Heart left ventricle (tissue), 16 donors: ENCODE results near the gene MKI67. TPM values are rescaled to one million over a fixed set of nuclear protein-coding genes. Genes with fewer than 3 reads are reported as not detected.
A peak's percentile ranks its signal among the peaks of the same experiment; 100 is the strongest.

Experiments
- ATAC-seq, 4 donors: fragments of 200-7000 bp; cut with Tn5 transposase; one replicate each; pipeline ENCODE4 v1.9.1; 2020 to 2022; ENCODE audit warnings: moderate library complexity in 4 of 4, mild to moderate bottlenecking in 3 of 4, moderate number of reproducible peaks in 1 of 4
- DNase-seq, 5 donors: peaks; one replicate each; pipeline ENCODE4 v3.0.0-alpha.2; 2020
- H3K27ac ChIP-seq, 12 donors: fragments of 200-600 bp; sonication (generic) in 4 of 12; one replicate each; pipeline versions ENCODE4 v1.5.0 to v1.8.0; 2016 to 2022; ENCODE audit warnings: mild to moderate bottlenecking in 2 of 12
- H3K27me3 ChIP-seq, 9 donors: fragments of 200-600 bp; sonication (generic) in 2 of 9; one replicate each; pipeline versions ENCODE4 v1.5.1 to v1.8.0; 2016 to 2022; ENCODE audit warnings: mild to moderate bottlenecking in 3 of 9
- H3K36me3 ChIP-seq, 9 donors: fragments of 200-600 bp; sonication (generic) in 2 of 9; one replicate each; pipeline versions ENCODE4 v1.5.0 to v1.8.0; 2018 to 2022; ENCODE audit warnings: mild to moderate bottlenecking in 2 of 9
- H3K4me1 ChIP-seq, 12 donors: fragments of 200-600 bp; sonication (generic) in 4 of 12; one replicate each; pipeline versions ENCODE4 v1.5.0 to v1.8.0; 2016 to 2022; ENCODE audit warnings: mild to moderate bottlenecking in 3 of 12
- H3K4me3 ChIP-seq, 12 donors: fragments of 200-600 bp; sonication (generic) in 4 of 12; one replicate each; pipeline versions ENCODE4 v1.5.0 to v1.8.0; 2017 to 2022; ENCODE audit warnings: mild to moderate bottlenecking in 9 of 12, moderate library complexity in 4 of 12
- H3K9me3 ChIP-seq, 12 donors: fragments of 200-600 bp; sonication (generic) in 4 of 12; one replicate each; pipeline versions ENCODE4 v1.5.0 to v1.8.0; 2016 to 2022; ENCODE audit warnings: mild to moderate bottlenecking in 1 of 12
- CTCF ChIP-seq, 12 donors: fragments of 200-600 bp; sonication (generic) in 4 of 12; IDR thresholded peaks; one replicate each; pipeline versions ENCODE4 v1.5.0 to v1.8.0; 2018 to 2022; ENCODE audit warnings: antibody characterized with exemption in 12 of 12, mild to moderate bottlenecking in 5 of 12
- POLR2A ChIP-seq, 2 donors: fragments of 450-650 bp; IDR thresholded peaks; one replicate each; pipeline ENCODE4 v1.6.1; 2017; ENCODE audit warnings: antibody characterized with exemption in 2 of 2, mild to moderate bottlenecking in 2 of 2, moderate library complexity in 2 of 2
- WGBS, 4 donors: extraction: QIAGEN DNeasy Blood & Tissue Kit in 2 of 4; methylation state at CpG; one replicate each; pipeline versions ENCODE4 v1.1.5 to v1.1.7; 2013 to 2018; 5-methylcytosine and 5-hydroxymethylcytosine counted together
- intact Hi-C, 10 donors: fragments of 100-400 bp; cut with DNase I; formaldehyde crosslinking; loops; one replicate each; pipeline versions ENCODE4 v1.11.1 to v1.14.2; 2022
- polyA plus RNA-seq, 2 donors: library from polyadenylated mRNA; stranded (reverse); fragments of 200-250 nt; gene quantifications; one replicate each; pipeline ENCODE4 v1.2.3, GENCODE V29; 2013
- total RNA-seq, 9 donors: library from RNA; depleted of rRNA in 2 of 9; stranded (reverse); fragments of >200 nt in 2 of 9; fragmentation: NEBNext Ultra II Directional in 3 of 9; extraction: Animal tissue kit (Norgen Biotek cat#: 25700) in 3 of 9; gene quantifications; one replicate each; pipeline versions ENCODE4 v1.1.0 to v1.2.4, GENCODE V29; 2016 to 2023
- donor health status: ischemic (EF 13 %, LVEDD 7.1; RV severe dilation, severe dysfunction).
- donor health status: healthy with polysubstance abuse.
- donor health status: DM: no; HTN: yes; CAD: no.
- donor health status: DM: no; HTN: no; CAD: no.
- donor health status: ischemic (EF 25% LVEDD 6.9; RV normal size, moderate dysfunction).
- donor health status: ischemic (EF 25% LVEDD 5.7; RV mildly dilated, moderate dysfunction).
- donor health status: healthy.
- donor health status: DM: yes; HTN: yes; CAD: no.
- donor health status: ischemic (EF 35%, LVEDD 5.7; RV mildly dilated, moderate dysfunction).
- donor health status: nonischemic (EF 11% LVEDD 7.7; RV severe dilation, severe dysfunction).
- donor health status: DM: yes; HTN: yes; CAD: no.
- donor health status: PGD.
- donor health status: ischemic (EF 29% LVEDD 5.4; RV normal size, mild dysfunction).
- donor health status: nonischemic (EF 23%, LVEDD 6.1; RV moderate dilation, normal function).

Gene MKI67
- total and polyA plus RNA-seq, 11 donors: 0.04 to 27.9 (median 0.52) TPM

- 10 to 27% (median 20%) methylated on average over 18 to 21 of the region's 21 CpGs for WGBS, 4 donors
- TF ChIP-seq POLR2A (IDR thresholded peaks at IDR 0.05) (no peak), CTCF (IDR thresholded peaks at IDR 0.05) (no peak)
- ATAC-seq (peak; percentile 84 to 90 (median 88)), DNase-seq (peak in 4 of 5 donors; percentile 42 to 65 (median 58))
- peak overlapping the region; percentile 34 to 96 (median 74) for H3K27ac ChIP-seq
- intact Hi-C loops: no loop called here
- no peaks in the 10 kb centered on the region for H3K27me3 ChIP-seq
- no peaks in the 10 kb centered on the region for H3K9me3 ChIP-seq
- peaks cover 0 to 90% (median 33%) of the 10 kb centered on the region in 12 donors for H3K4me1 ChIP-seq
- H3K36me3 ChIP-seq: peaks cover 0 to 28% (median 11%) of the 10 kb centered on the region in 9 donors
- H3K4me3 ChIP-seq: peak overlapping the region in 9 of 12 donors; percentile 16 to 70 (median 35)
Measured at GRCh38 chr10:128047991-128048818, 78.0 kb downstream of the MKI67 start.

- H3K27ac ChIP-seq: peak overlapping the region in 11 of 12 donors; percentile 26 to 96 (median 75)
- intact Hi-C loops: no loop called here
- 60 to 68% (median 66%) methylated on average over 16 to 17 of the region's 17 CpGs for WGBS, 4 donors
- no peaks in the 10 kb centered on the region for H3K9me3 ChIP-seq
- no peaks in the 10 kb centered on the region for H3K27me3 ChIP-seq
- ATAC-seq (peak; percentile 56 to 83 (median 76)), DNase-seq (peak; percentile 78 to 85 (median 80))
- H3K4me1 ChIP-seq: peaks cover 0 to 84% (median 33%) of the 10 kb centered on the region in 12 donors
- H3K36me3 ChIP-seq: peaks cover 0 to 20% (median 5%) of the 10 kb centered on the region in 9 donors
- no peak for TF ChIP-seq POLR2A (IDR thresholded peaks at IDR 0.05)
- TF ChIP-seq CTCF (IDR thresholded peaks at IDR 0.05): no peak
- H3K4me3 ChIP-seq: peak overlapping the region in 9 of 12 donors; percentile 16 to 70 (median 35)
Measured at GRCh38 chr10:128047351-128047750, 78.9 kb downstream of the MKI67 start.

GRCh38 chr10:128046953-128047290, 79.3 kb downstream of the MKI67 start:
- DNase-seq: peak in 1 of 5 donors; percentile 29
- no peak for TF ChIP-seq CTCF (IDR thresholded peaks at IDR 0.05)
- TF ChIP-seq POLR2A (IDR thresholded peaks at IDR 0.05): no peak
- no peaks in the 10 kb centered on the region for H3K9me3 ChIP-seq
- H3K36me3 ChIP-seq: peaks cover 0 to 15% (median 1%) of the 10 kb centered on the region in 9 donors
- no peak for ATAC-seq
- peaks cover 0 to 79% (median 33%) of the 10 kb centered on the region in 12 donors for H3K4me1 ChIP-seq
- peak overlapping the region in 6 of 12 donors; percentile 2 to 96 (median 50) for H3K27ac ChIP-seq
- intact Hi-C loops: no loop called here
- WGBS, 4 donors: 94 to 97% (median 94%) methylated on average over 10 of the region's 10 CpGs
- no peaks in the 10 kb centered on the region for H3K27me3 ChIP-seq
- H3K4me3 ChIP-seq: peak overlapping the region in 2 of 12 donors; percentile 35 to 70

Other genes starting within 250 kb of the MKI67 start
- gene CLRN3, start 233.5 kb downstream of the MKI67 start, total RNA-seq: under 1 TPM in 1 of 9 donors, not detected in 8; 0.35 TPM
- not detected for gene CLRN3, start 233.5 kb downstream of the MKI67 start, polyA plus RNA-seq
- 10 to 100 TPM; 13.9 to 55.0 (median 26.8) TPM for gene PTPRE, start 219.3 kb downstream of the MKI67 start, total RNA-seq
- 10 to 100 TPM in 1 of 2 donors, 1 to 10 TPM in 1; 6.9 to 18.4 TPM for gene PTPRE, start 219.3 kb downstream of the MKI67 start, polyA plus RNA-seq